Activated T-cell treated with anti-CD3 and anti-CD28 coated beads for 24 hours (primary cell): ENCODE measurements around the gene POLR2M.
A peak's percentile ranks its signal among the peaks of the same experiment; 100 is the strongest.

Source experiments
- DNase-seq: peaks from one replicate; pipeline ENCODE4 v3.0.0-alpha.2; 2020; ENCODE audit warnings: low read depth

POLR2M gene

DNA sequence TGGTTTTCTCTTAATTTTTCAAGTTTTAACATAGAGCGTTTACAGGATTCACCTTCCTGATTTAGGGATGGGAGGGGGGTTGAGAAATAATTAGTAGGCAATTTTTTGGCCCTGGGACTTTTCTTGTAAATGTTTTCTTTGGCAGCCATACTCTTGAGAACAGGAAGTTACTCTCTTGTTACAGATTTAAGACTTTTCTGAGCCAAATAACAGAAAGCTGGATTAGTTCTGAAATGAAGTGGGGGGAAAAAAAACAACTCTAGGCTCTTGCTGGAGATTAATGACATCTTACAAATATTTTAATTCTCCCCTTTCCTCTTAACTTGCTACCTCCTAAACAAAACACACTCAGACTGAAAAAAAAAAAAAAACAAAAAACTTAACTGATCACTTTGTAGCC lies 13.8 kb upstream of the POLR2M start:
- no peak for DNase-seq

DNA sequence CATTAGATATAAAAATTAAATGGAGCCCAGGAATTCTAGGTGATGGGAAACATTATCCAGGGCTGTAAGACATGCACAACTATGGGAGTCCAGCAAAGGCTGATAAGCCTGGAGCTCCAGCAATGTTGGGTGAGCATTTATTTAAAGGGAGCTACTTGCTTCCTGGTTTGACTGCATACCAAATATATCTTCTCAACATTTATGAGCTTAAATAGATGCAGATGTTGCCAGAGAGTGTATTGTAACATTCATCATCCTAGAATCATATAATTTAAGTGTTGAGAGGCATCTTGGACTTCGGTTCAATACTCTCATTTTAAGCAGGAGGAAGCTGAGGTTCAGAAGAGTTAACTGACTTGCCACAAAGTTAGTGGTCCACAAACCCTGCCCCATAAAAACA lies 12.2 kb upstream of the POLR2M start:
- no peak for DNase-seq

DNA sequence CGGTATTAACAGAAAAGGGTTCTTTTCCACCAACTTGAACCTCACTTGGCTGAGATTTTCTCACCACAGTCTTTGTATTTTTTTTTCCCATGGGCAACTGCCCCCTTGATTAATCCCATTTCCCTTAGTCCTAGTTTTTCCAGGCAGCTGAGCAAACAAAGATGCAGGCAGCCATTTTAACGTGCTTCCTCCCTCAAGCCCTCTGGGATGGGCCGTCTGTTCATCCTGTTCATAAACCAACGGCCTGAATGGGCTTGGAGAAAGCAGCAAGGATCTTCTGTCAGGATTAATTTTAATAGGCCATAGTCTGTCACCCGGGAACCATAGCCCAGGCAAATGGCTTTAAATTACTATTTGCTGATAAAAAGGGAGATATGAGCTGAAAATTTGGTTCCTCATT lies 10.4 kb upstream of the POLR2M start:
- DNase-seq, result no peak

DNA sequence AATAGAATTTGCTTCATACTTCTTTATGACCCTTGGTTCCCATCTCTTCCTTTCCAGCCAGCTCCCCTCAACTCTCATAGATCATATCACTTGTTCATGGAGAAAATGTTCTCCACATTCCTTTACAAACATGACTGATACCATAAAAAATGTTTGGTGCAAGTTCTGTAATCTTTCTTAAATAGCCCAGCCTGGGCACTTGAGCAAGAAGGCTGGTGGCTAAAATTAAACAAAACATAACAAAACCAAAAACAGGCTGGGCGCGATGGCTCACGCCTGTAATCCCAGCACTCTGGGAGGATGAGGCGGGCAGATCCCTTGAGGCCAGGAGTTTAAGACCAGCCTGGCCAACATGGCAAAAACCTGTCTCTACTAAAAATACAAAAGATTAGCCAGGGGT lies 8.9 kb upstream of the POLR2M start:
- DNase-seq, result no peak

- no peak for DNase-seq
Observed at GRCh38 chr15:57698243-57698642, 8.3 kb upstream of the POLR2M start.

- DNase-seq, result no peak
Observed at GRCh38 chr15:57698991-57699390, 7.5 kb upstream of the POLR2M start.

GRCh38 chr15:57703387-57703786 lies 3.1 kb upstream of the POLR2M start:
- no peak for DNase-seq

DNA sequence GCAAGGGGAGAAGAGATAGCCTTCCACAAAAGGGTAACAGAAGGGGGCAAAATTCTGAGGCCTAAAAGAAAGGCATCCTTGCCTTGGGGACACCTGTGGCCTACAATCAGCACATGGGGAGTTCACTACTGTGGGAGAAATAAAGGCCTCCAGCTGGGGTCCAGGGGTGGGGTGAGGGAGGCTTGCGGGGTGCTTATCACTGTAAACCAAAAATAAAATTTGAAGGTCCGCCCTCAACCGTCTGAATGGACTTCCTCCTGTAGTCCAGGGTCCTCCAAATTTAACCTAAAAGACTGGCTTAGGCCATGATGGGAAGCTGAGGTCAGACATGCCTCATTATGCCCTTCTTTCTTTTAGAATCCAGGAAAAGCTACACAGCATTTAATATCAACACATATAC lies 2.1 kb upstream of the POLR2M start:
- no peak for DNase-seq

DNA sequence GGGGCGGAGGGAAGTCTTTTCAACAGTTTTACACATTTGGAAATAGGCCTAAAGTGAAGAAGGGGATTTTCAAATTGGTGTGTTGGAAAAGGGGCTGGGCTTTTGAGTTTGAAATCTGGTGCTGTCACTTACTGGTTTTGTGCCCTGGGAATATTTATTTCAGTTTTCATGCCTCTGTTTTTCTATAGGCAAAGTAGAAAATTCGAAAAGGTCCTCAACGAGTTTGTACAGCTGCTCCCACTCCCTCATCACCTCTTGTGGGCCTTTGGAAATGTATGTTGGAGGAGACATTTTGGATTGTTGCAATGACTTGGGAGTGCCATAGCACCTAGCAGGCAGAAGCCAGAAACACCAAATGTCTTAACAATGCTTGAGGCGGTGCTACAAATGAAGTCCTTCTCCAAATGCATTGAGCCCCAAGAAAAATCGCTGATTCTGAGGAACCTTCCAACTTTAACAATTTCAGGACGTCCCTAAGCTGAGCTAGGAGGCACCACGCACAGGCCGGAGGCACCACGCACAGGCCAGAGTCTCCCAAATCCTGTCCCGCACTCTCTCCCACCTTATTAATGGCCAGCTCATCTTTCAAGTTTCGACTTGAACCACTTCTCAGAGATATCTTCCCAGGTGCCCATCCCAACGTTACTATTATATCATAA lies 639 bp upstream of the POLR2M start:
- no peak for DNase-seq

DNA sequence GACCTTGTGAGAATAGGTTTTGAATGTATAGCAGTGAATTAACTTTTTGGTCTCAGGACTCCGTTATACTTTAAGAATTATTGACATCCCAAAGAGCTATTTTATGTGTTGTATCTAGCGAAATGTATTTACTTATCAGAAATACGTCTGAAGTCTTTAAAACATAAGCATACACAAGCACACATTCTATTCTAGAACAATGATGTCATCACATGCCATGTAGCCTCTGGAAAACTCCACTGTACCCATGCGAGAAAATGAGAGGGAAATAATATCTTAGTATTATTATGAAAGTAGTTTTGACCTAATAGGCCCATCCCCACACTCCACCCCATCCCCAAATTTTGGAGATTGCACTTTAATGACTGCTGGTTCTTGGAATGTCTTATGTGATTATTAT lies 1.5 kb downstream of the POLR2M start:
- DNase-seq, result no peak

- DNase-seq, result no peak
Observed at GRCh38 chr15:57718309-57718708, 11.8 kb downstream of the POLR2M start.

DNA sequence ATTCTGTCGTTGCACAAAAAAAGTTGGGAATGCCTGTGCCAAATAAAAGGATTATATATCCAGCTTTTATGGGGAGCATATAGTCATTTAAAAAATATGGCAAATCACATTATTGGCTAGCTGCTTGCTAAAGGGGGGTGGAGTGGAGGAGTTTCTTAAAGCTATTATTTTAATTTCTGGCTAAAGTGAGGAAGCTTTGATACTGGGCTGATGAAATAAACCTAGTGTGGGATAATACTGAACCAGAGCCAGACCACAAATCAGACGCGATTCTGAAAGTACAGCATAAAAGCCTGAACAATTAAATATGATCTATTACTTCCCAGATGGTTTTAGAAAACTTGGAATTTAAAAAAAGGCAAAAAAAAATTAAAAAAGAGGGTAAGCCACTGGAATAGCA lies 14.4 kb downstream of the POLR2M start:
- no peak for DNase-seq

DNA sequence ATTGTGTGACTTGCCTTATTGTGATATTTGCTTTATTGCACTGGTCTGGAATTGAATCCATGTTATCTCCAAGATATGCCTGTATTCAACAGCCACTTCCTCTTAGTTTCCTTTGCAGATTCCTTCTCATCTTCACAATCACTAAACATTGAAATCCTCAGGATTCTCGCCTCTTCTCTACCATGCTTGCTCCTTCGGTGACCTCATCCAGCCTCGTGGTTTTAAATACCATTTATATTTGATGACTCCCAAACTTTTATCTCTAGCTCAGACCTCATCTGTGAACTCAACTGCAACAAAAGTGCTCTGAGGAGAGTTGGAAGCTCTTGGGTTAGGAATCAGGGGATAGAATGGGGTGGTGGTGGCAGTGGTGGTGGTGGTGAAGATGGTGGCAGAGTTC lies 19.9 kb downstream of the POLR2M start:
- DNase-seq, result no peak

- DNase-seq, result no peak
Observed at GRCh38 chr15:57727031-57727430, 20.5 kb downstream of the POLR2M start.

GRCh38 chr15:57728436-57728835 lies 21.9 kb downstream of the POLR2M start:
- no peak for DNase-seq

- DNase-seq, result no peak
Observed at GRCh38 chr15:57730876-57731275, 24.4 kb downstream of the POLR2M start.

DNA sequence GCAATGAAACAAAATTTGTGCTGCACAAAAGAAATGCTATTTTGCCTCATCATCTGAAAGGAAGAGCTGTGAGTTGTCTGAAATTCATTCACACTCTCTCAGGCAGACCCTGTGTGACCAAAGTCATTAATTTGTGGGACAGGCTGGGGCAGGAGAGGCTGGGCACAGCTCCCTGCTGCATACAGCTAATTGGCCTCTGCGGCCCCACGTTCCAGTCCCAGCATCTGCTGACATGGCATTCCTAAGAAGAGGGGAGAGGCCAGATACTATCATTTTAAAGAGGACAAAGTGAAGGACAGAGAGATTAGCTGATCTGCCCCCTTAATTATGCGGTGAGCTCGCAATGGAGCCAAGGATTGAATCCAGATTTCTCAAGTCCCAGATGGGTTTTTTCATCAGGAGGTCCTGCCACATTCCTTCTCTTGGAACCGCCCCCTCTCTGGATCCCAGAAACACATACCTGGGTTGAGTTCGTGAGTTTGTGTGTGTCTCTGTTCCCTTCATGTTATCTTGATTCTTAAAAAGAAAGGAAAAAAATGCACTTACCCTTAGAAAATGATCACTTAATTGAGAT lies 25.1 kb downstream of the POLR2M start:
- no peak for DNase-seq

DNA sequence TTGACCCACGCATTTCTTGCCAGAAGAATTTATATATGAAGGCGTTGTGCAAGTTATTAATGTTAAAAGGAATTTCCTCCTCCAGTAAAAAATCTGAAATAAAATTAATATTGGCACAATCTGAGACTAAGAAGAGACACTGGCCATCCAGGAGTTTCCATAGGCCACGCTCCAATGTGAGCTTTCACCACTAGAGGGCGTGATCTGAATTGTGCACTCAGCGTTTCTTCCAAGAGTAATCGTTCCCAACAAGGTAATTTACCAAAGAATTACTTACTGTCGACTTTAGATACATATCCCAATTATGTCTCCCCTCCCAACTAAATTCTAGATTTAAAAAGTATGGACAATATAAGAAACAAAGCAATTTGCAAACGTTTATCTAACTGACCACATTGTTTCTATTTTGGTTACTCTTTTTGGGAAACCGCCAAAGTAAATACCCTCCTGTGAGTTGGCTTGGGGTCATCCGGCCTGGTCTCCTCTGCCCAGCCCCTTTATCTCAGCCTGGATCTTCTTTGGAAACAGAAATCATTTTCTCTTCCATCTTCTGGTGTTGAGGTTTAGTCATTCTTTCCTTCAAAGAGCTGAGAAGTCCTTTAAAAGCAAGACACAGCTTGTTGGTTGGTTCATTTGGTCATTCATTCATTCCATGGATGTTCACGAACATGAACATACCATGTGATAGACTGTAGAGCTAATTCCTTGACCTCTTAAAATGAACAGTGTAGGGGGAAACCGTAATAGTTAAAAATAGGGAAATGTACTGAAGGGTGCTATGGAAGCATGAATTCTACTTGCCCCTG lies 26.2 kb downstream of the POLR2M start:
- DNase-seq, result peak; percentile 42

DNA sequence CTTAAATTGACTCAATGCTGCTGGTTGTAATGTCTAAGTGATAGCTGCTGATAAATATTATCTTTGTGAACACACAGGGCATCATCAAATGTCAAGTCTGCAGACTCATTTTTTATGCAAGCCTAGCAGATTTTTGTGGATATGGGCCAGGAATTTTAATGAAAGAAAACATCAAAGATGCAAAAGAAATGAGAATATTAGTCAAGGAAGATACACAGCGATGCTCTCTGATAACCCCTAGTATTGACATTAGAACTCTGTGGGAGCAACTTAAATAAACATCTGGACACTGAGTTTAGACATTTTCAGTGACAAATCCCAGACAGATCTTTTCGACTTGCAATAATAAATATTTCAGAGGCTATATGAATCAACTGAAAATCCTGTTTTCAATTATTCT lies 28.3 kb downstream of the POLR2M start:
- no peak for DNase-seq

DNA sequence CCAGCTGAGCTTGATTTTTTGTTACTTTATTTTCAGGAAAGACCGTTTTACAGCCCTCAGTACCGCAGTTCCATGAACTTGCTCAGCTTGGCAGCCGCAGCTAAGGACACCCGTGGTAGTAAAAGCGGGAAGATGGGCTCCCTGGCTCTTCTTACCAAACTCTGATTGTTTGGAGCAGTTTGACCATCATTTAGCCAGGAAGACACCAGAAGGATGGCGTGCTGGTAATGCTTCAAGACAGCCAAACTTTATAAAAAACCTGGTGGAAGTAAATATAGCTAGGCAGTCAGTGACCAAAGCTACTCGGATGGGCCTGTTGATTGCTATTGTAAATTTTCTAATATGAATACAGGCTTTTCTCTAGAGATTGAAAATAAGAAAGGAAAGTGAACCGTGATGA lies 28.9 kb downstream of the POLR2M start:
- no peak for DNase-seq

- DNase-seq, result no peak
Observed at GRCh38 chr15:57735891-57736290, 29.4 kb downstream of the POLR2M start.

DNA sequence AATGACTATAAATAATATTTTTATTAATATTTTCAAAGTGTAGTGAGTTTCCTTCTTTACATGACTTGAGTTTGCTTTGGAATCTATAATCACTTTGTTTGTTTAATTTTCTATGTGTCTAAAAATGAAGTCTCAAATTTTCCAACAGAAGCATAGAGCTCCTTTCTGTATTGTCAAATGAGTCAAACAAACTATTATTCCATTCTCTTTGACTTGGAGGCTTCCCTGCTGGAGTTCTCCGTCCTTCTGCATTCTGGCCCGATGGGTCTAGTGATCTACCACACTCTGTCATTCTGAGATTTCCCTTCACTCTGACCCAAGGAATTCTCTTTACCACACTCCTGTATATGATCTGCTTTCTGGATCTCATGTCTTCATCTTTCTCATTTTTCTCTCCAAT lies 30.1 kb downstream of the POLR2M start:
- no peak for DNase-seq

DNA sequence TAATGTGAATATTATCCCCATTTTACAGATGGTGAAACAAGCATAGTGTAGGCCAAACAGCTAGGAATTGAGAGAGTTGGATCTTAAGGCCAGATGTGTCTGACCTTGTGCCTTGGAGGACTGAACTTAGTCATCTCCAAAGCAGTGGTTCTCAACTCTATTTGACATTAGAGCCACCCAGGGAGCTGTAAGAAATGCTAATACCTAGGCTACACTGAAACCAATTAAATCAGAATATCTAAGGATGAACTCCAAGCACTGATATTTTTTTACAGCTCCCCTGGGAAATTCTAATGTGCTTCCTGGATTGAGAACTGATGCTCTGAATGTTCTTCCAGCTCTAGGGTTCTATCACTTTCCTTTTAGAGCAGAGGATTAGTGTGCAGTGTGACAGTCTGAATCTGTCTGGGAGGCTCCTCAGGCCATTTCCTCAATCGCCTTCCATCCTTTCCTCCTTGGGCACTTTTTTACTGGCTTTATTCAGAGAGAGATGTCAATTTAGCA lies 32.3 kb downstream of the POLR2M start:
- DNase-seq, result no peak
